Measurements from ENCODE around the gene RNU1-4.
"Not testable (repeated sequence)": the region's sequence is repeated elsewhere in the genome, so short reads cannot be mapped to it uniquely, and the experiment has no call there.

The RNU1-4 gene

DNA sequence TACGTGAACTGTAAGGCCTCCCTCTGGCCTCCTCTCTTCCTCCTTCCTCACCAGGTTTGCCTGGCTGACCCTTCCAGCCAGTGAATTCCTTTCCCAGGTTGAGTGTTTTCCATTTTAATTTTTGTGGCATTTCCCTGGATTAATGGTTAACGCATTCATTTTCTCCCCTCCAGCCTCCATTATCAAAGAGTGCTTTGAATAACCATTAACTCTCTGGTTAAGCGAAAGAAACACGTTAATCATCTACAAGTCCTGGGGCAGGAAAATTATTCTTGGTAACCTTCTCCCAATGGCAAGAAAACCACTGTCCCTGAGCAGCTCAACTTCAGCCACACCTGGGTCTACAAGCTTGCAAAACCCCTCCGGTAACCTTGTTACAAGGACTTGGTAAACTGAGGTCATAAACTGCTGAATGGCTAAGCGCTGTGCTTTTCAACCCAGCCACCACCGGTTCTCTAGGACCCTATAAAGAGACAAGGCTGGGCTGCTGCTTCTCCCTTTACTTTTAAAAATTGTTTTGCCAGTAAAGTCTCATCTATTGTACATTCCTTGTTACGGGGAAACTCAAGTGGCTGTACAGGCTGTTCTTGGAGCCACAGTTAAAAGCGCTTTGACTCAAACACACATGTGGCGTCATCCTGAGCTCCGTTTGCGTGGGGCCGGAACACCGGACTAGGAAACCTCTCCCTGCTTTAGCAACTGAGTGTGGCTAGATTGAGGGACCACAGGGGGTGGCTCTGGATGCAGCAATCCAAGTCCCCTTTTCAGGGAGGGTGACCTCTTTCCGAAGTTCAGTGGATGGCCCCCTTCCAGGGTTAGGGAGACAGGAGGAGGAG is 24.7 kb downstream of the RNU1-4 start:
- peak in 1 of 56 donors; percentile 51 for DNase-seq

DNA sequence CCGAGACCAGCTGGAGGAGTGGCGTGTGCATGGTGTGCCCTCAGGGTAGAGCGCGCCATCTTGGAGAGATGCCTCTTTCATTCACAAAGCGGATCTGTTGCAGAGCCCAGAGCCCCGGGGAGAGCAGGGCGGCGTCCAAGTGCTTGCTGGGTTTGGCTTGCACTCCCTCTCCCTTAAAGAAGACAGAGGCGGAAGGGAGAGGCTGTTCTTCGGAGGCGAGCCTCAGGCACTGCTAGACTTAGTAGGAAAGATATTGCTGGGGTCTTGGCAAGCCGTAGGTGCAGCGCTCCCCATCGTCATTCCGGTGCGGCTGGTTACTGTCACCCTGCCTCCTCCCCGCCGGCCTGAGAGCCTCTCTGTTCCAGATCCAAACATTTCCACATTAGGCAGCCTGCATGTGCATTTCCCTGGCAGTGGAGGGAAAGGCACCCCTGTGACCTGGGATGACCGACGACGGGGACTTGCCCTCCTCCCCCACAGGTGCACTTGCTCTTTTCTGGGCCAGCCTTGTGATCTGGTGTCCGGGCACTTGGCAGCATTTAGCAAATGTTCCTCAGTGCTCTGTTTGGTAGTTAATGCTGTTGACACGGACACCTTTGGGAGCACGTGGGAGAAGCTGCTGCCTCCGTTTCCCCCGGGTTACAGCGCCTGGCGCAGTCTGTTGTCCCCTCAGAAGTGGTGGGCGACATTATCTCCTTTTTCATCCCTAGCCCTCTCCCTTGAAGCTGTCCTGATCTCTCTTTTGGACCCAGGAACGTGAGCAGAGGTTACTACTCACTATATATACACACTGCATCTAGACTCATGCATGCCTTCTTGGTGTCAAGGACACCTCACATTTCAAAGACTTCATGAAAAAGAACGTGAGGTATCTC is 25.7 kb downstream of the RNU1-4 start:
- peak in 27 of 56 donors; percentile 5 to 71 (median 32) for DNase-seq

DNA sequence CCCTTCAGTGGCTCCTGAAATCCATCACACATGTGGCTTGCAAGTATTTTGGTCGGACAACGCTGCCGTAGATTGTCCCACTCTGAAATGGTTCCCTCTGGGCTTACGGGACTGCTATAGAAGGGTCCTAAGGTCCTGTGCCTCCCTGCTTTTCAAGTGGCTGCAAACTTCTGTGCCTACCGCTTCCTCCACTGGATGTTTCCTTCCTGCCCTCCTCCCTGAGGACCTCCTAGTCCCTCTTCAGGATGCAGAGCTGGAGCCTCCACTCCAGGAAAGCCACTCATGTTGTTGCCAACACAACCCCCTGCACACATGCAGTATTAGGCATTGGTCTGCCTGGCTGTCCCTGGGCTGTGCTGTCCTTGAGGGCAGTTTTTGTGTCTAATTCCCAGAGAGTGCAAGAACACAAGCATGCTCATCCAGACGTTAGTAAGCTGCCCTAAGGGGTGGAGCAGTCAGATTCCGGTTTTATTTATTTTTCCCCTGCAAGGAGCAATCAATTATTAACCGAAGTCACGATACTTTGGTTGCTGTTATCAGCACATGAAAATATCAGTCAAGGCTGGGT is 26.5 kb downstream of the RNU1-4 start:
- not testable (repeated sequence) for DNase-seq

DNA sequence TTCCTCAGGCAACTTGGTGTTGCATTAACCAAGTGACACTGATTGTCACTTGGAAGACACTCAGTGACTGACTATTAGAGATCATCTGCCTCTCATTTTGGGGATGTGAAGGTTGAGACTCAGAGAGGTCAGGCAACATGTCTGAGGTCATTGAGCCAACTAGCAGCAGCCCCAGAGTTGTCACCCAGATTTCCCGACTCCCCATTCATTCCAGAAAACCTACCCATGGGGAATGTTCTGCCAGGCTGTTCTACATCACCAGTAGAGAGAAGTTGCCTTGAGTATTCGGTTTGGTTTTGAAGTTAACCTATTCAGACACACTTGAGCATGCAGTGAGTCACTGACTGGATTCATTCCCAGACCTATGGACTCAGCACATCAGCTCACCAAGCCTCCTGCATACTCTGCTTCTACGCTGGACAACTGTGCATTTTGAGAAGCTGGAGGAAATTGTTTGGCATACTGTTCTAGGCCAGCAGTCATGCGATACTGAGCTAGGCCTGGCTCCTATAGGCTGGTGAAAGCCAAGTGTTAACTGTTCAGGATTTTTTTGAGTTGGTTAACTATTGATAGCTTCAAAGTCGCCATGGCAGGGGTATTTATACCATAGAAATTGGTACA is 29.9 kb downstream of the RNU1-4 start:
- not testable (repeated sequence) for DNase-seq

DNA sequence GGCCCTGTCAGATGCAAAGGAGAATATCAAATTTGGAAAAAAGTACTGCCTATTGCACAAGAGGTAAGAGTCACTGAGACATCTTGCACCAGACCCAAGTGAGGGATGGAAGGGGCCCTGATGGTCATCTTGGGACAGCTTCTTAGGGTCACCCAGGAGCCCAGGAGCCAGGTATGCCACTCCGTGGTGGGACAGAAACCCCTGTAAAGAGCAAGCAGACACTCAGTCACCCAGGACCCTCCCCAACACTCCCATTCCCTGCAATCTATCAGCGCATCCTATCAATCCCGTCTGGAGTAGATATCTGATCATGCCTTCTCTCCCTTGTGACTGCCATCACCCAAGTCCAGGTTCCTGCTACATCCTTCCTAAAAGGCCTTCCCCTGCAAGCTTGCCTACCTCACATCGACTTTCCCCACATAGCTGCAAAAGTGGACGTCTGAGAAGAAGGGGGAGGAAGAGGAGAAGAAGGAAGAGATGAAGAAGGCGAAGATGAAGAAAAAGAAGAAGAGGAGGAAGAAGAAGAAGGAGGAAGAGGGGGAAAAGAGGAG is 30.7 kb downstream of the RNU1-4 start:
- DNase-seq: not testable (repeated sequence)

DNA sequence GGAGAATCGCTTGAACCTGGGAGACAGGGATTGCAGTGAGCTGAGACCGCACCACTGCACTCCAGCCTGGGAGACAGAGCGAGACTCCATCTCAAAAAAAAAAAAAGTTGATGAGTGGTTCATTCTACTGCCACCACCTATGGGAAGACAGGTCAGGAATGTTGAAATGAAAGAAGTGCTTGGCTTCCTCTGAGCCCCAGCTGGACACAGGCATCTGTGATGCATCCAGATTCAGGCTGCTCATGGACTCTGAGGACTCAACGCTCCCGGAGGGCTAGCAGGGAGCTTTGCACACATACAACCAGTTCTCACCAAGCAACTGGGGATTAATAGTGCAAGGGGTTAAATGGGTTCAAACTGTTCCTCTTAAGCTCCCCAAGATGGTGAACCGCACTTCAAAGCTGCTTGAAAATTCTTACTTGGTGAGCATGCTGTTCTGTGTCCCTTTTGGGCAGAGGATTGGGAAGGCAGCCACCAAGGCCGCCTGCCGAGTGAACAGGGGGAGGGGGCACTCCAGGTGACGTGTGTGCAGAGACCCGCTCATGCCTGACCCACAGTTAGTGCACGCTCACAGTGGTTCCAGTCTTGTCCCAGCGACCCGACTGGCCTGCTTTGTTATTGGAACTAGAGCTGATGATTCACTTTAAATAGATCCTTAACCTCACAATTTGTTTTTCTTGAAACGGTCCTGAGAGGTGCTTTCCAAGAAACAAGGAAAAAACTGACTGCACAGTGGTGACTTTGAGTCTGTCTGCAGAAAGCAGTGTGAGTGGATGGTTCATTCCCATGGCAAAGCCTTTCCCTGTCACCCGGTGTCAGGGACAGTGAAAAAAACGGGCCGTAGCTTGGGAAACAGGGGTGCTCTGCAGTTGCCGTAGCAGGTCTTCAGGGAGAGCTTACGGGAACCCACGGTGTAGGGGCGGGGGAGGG is 32.2 kb downstream of the RNU1-4 start:
- DNase-seq: peak in 1 of 56 donors; percentile 25

DNA sequence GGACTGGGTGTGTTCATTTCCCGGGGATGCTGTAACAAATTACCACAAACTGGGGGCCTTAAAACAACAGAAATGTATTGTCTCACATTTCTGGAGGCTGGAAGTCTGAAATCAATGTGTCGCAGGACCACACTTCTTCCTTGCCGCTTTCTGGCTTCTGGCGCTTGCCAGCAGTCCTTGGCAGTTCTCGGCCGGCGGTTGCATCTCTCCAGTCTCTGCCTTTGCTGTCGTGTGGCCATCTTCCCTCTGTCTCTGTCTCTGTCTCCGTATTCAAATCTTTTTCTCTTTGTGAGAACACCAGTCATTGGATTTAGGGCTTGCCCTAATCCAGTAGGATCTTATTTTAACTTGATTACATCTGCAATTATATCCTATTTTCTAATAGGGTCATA is 32.9 kb downstream of the RNU1-4 start:
- DNase-seq: not testable (repeated sequence)

DNA sequence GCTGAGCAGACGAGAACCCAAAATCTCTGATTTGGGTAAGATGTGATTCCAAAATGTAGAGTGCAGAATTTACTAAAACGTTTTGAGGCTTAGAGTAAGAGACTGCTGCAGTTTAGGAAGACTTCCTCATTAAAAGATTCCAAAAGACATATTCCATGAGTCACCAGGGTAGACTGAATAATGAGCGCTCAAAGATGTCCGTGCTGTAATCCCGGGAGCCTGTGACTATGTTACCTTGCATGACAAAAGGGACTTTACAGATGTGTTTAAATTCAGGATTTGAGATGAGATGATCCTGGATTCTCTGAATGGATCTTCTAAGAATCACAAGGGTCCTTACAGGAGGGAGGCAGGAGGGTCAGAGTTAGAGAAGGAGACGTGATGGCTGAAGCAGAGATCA is 33.4 kb downstream of the RNU1-4 start:
- not testable (repeated sequence) for DNase-seq

DNA sequence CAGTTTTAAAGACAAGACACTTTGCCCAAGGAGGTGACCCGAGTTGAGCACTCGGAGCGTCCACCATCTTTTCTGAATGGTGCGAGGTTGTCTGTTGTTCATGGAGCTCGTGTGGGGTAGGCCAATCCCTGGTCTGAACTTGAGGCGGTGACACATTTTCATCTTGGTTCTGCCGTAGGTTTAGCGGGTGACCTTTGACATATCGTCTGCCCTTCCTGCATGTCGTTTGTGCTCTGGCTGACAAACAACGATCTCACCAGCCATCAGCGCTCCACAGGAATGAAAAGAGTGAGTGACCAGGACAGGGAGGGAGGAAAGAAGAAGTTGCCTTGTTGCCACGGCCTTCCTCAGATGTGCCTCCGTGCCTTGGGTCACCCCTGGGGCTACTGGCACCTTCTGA is 34.5 kb downstream of the RNU1-4 start:
- DNase-seq: not testable (repeated sequence)

DNA sequence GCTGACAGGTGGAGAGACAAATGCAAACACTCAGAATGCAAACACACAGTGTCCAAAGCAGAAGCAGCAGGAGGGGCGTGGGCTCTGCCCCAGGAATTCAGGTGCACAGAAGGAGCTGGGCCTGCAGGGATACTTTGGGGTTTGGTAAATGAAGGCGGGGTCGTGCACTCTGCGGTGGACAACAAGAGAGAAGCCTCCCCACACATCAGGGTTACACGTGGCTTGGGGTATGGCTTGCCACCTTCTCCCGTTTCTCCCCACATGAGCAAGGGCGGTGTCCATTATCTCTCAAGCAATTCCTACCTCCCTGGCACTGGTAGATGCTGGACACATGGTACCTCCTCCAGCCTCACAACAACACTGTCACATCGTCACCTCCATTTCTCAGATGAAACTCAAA is 35.0 kb downstream of the RNU1-4 start:
- not testable (repeated sequence) for DNase-seq

DNA sequence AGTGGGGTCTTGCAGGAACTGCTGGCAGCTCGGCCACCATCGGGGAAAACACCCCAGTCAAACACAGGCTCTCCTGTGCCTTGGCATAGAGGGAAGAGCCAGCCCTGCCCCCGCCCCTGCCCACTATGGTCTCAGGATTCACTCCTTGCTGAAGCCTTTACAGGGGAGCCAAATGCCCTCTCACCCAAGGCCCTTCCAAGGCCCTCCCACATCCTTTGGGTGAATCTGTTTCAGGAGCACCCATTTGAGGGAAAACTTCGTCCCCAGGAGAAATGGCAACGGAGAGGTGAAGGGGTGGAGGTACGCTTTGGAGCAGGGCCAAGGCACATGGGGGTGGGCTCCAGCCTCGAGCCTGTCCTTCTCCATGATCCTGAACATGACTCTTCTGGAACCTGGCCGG is 35.9 kb downstream of the RNU1-4 start:
- DNase-seq: not testable (repeated sequence)

DNA sequence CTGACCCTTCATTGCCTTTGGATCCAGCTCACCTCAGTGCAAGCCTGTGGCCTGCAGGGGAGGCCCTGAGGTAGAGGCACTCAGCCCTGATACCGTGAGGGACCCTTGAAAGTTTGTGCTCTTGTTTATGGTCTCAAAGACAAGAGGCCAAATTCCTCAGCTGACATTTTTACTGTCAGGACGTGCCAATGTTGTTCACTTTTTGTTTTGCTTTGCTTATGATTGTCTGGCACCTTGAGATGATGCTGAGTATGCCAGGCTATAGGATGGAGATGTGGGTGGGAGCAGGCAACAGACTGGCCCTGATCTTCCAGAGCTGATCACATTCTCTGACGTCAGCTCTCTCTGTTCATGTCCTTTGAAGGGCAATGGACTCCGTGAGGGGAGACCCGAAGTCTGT is 36.5 kb downstream of the RNU1-4 start:
- DNase-seq: not testable (repeated sequence)

DNA sequence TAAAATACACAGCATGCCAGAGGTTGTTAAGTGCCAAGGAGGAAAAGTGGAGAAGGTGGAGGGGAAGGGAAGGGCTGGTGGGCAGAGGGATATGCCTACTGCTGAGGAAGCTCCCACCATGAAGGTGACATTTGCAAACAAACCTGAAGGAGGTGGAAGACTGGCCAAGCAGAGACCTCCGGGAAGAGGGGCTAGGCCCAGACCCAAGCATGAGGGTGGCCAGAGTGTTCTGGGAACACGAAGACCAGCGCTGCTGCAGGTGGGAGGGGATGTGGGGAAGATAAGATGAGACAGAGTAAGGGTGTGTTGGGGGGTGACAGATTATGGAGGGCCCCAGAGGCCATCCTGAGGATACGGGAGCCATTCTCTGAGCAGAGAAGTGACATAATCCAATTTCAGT is 37.5 kb downstream of the RNU1-4 start:
- not testable (repeated sequence) for DNase-seq

DNA sequence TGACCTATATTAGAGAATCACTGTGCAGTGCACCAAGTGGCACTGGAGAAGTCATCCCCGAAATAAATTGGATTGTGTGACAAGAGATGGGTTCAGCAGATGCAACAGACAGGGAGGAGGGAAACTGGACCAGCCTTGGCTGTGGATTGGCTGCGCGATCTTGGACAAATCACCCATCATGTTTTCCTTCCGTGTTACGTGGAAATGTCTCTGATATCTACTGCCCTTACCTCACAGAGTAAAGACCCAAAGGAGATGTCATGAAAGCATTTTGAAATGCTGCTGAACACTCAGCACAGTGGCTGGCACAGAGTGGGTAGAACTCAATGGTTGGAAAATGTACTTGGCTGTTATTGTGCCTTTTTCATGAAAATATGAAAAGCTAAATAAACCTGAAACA is 39.2 kb downstream of the RNU1-4 start:
- DNase-seq: not testable (repeated sequence)

DNA sequence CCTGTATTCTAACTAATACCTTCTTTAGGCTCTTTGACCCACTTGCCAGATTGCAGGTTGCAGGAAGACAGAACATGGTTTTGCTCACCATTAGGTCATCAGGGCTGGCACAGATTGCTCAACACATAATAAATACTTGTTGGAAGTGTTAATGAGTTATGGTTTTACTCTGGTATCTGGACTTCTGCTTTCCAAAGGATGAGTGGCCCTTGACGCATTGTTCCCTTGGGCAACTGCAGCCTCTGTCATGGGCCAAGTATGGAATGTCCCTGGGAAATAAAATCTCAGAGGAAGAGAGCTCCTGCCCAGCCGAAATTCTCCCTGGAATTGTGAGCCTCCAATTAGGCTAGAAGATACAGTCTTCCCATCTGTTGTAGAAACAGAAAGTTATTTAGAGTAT is 40.7 kb downstream of the RNU1-4 start:
- DNase-seq: not testable (repeated sequence)

DNA sequence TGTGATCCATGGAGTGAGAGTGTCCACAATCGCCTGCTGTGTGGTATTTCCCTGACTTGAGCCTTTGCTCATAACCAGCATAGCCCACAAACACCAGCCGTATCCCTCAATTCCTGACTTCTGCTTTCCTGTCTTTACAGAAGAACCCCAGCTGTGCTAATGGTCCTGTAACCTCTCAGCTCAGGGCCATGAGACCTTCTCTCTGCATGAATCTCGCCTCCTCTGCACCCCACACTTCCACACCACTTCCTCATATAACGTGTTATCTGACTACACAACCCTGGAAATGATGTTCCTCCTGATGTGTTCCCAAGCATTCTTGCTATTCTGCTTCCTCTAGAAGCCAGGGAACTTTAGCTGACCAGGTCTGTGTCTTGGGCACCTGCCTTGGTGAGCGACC is 41.3 kb downstream of the RNU1-4 start:
- not testable (repeated sequence) for DNase-seq

DNA sequence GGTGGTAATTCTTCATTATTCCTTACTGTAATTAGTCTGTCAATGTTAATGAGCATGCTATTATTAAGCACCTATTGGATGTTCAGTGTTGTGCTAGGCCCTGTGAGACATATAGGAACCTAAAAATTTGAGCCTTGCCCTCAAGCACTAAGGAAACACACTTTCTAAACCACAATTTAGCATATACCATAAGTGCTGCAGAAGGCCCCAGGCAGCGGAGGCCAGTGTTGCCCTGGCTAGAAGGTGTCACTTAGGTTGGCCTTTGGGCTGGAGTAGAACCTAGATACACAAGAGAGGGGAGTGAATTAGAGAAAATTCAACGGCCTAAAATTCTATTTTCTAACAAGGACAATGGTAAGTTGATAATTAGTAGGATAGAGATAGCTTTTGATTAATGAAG is 44.6 kb downstream of the RNU1-4 start:
- not testable (repeated sequence) for DNase-seq

DNA sequence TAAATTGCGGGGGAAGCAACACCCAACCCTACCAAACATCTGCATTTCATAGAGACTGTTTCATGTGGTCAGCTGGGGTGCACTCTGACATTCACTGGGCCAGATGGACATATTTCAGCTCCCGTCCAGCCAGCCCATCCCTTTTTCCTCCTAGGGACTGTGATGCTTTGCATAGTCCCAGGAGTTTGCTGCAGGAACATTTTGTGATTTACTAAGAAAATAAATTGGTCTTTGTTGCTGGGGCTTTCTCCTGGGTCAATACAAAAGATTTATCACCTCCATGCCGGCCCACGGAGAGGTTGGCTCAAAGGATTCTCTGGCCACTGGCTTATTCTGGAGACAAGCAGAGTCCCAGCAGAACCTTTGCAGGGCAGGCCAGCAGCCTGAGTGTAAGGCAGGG is 46.0 kb downstream of the RNU1-4 start:
- not testable (repeated sequence) for DNase-seq

DNA sequence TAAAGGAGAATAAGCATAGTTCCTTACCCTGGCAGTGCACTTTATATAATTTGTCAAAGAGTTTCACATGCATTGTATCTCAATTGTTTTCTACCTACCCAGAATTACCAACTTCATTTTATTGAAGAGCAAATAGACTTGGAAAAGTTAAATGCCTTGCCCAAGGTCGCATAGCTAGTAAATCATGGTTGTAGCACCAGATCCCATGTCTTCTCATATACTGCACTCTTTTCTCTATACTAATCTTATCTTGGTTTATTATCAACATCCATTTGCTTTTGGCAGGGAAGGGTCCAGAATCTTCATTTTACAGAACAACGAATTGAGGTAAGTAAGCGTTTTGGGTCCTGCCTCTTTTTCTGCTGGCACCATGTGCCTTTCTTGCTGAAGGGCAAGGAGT is 46.9 kb downstream of the RNU1-4 start:
- DNase-seq: not testable (repeated sequence)

DNA sequence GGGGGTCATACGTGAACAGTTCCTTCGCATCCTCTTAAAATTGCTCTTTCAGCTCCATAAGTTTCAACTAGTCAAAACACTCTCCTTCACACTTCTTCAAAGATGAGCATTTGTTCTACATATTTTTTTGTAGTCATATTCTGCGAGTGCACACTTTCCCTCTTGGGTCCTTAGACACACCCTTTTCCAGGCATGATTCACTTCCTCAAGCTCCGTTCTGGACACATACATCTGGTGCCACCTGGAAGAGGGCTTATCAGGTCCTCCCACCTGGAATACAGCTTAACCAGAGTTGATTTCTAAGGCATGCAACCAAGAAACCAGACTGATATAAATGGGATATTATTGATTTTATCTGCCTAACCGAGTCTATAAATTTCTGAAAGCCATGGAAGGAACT is 47.4 kb downstream of the RNU1-4 start:
- DNase-seq: not testable (repeated sequence)

Data from nucleus accumbens (tissue), 56 donors.